Erythroblast (primary cell): ENCODE data around the gene NRXN3.

Experiments
- GATA1 ChIP-seq: IDR thresholded peaks from 2 replicates; pipeline ENCODE4 v1.6.1; 2011; ENCODE audit warnings: low read depth, mild to moderate bottlenecking, control low read depth, low read length, moderate library complexity
- POLR2A ChIP-seq: IDR thresholded peaks from 2 replicates; pipeline ENCODE4 v1.6.1; 2011; ENCODE audit warnings: mild to moderate bottlenecking, low read length

DNA sequence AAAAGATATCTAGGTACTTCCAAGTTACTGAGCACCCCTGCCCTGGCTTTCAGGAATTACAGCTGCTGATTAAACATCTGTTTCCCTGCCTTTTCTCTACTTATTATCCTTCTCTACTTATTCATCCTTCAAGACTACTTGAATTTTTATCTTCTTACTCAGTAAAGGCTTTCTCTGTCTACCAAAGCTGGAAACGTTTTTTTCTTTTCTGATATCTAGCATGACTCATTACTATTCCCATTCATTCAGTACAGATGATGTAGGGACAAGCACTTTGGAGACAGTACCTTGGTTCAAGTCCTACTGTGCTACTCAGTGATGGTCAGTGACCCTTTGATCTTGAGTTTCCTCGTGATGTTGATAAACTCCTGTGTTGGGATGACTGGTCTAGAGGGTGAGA, 848.7 kb downstream of the NRXN3 start:
- TF ChIP-seq POLR2A (no peak), GATA1 (no peak)
